Endothelial cell of umbilical vein (primary cell): ENCODE results near the gene DERL2. TPM values are rescaled to one million over a fixed set of nuclear protein-coding genes. Genes with fewer than 3 reads are reported as not detected.

Source experiments
- BruUV-seq: library from RNA; stranded (reverse); fragments of 400-500 nt; replicated peaks from 2 replicates; lab custom pipeline; 2021; lab: Mats Ljungman, UMichigan
- CTCF ChIA-PET: fragments of 300-600, 350-600 bp; sonication (Branson Sonifier 250); formaldehyde crosslinking; loops from one replicate; lab custom pipeline; 2021; ENCODE audit warnings: antibody characterized with exemption, inconsistent platforms; lab: Charles Lee
- POLR2A ChIA-PET: fragments of 300-600, 350-600 bp; sonication (Branson Sonifier 250); formaldehyde crosslinking; loops from one replicate; lab custom pipeline; 2021; ENCODE audit warnings: antibody characterized with exemption, inconsistent platforms; lab: Charles Lee
- DNase-seq: peaks from one replicate; pipeline ENCODE4 v3.0.0-alpha.2; 2011; ENCODE audit warnings: low read depth, low spot score
- FAIRE-seq: peaks from 2 replicates; lab custom pipeline; 2011; peaks lifted over from hg19 to GRCh38; lab: Jason Lieb, UNC
- H2AFZ ChIP-seq: 2 replicates; pipeline ENCODE4 v1.6.0; 2012; ENCODE audit warnings: low read depth, low read length, control low read depth, inconsistent platforms
- H3K27ac ChIP-seq: 2 replicates; pipeline ENCODE4 v1.5.1; 2011; ENCODE audit warnings: low read depth, mild to moderate bottlenecking, control low read depth, low read length, moderate library complexity; ENCODE audit not compliant: insufficient read depth
- H3K27me3 ChIP-seq, 2 experiments: 2 replicates each; pipeline versions ENCODE4 v1.6.0 to v1.6.1; 2011; ENCODE audit warnings: low read length in 2 of 2, mixed read lengths in 1 of 2; ENCODE audit not compliant: control insufficient read depth in 2 of 2, insufficient read depth in 2 of 2
- H3K36me3 ChIP-seq, 2 experiments: 2 replicates in 1 of 2; 3 replicates in 1 of 2; pipeline ENCODE4 v1.5.1; 2011; ENCODE audit warnings: low read length in 2 of 2, mild to moderate bottlenecking in 1 of 2, moderate library complexity in 1 of 2; ENCODE audit not compliant: control insufficient read depth in 2 of 2, insufficient read depth in 2 of 2; ENCODE audit errors: extremely low read depth in 1 of 2
- H3K4me1 ChIP-seq: 3 replicates; pipeline ENCODE4 v1.5.1; 2011; ENCODE audit warnings: mild to moderate bottlenecking, low read length; ENCODE audit not compliant: control insufficient read depth, insufficient read depth; ENCODE audit errors: extremely low read depth
- H3K4me2 ChIP-seq: 2 replicates; pipeline ENCODE4 v1.6.1; 2011; ENCODE audit warnings: low read length, control low read depth, mixed read lengths; ENCODE audit not compliant: insufficient read depth
- H3K4me3 ChIP-seq, 3 experiments: fragments of 200-600 bp in 1 of 3; sonication (generic), shearing (Covaris generic) in 1 of 3; replicated peaks in 1 of 3; 2 replicates each; pipeline ENCODE4 v1.5.1; 2011 to 2016; ENCODE audit warnings: control low read depth in 3 of 3, low read length in 3 of 3, mild to moderate bottlenecking in 2 of 3, inconsistent platforms in 1 of 3, low read depth in 1 of 3, moderate library complexity in 1 of 3; ENCODE audit not compliant: insufficient read depth in 1 of 3
- H3K79me2 ChIP-seq: 2 replicates; pipeline ENCODE4 v1.6.0; 2012; ENCODE audit warnings: low read length, inconsistent platforms; ENCODE audit not compliant: control insufficient read depth, insufficient read depth
- H3K9ac ChIP-seq: replicated peaks from 2 replicates; pipeline ENCODE3; 2011; ENCODE audit warnings: low read length, control low read depth; ENCODE audit not compliant: insufficient read depth; ENCODE audit errors: extremely low read depth
- H3K9me1 ChIP-seq: replicated peaks from 3 replicates; pipeline ENCODE4 v1.6.0; 2011; ENCODE audit warnings: mild to moderate bottlenecking, low read length; ENCODE audit not compliant: control insufficient read depth, insufficient read depth; ENCODE audit errors: extremely low read depth
- H3K9me3 ChIP-seq: replicated peaks from 2 replicates; pipeline ENCODE4 v1.5.1; 2012; ENCODE audit warnings: low read length, inconsistent platforms; ENCODE audit not compliant: control insufficient read depth, insufficient read depth
- H4K20me1 ChIP-seq: replicated peaks from 2 replicates; pipeline ENCODE3; 2011; ENCODE audit warnings: mild to moderate bottlenecking, low read length; ENCODE audit not compliant: control insufficient read depth, insufficient read depth; ENCODE audit errors: extremely low read depth
- CTCF ChIP-seq, 2 donors: IDR thresholded peaks; 1 replicate in 1 of 2; 2 replicates in 1 of 2; pipeline ENCODE4 v1.5.1; 2011; ENCODE audit warnings: low read length in 2 of 2, mild to moderate bottlenecking in 2 of 2, moderate library complexity in 2 of 2, control low read depth in 1 of 2, inconsistent platforms in 1 of 2, low read depth in 1 of 2; ENCODE audit not compliant: insufficient read depth in 1 of 2; ENCODE audit errors: extremely low read depth in 1 of 2
- EZH2 ChIP-seq: IDR thresholded peaks from 2 replicates; pipeline ENCODE4 v1.6.1; 2012; ENCODE audit warnings: borderline replicate concordance, low read depth, mild to moderate bottlenecking, moderate library complexity, low read length, inconsistent platforms; ENCODE audit not compliant: severe bottlenecking
- FOS ChIP-seq: IDR thresholded peaks from 2 replicates; pipeline ENCODE4 v1.6.1; 2011; ENCODE audit warnings: mild to moderate bottlenecking, low read length, moderate library complexity, borderline replicate concordance; ENCODE audit not compliant: insufficient read depth
- GATA2 ChIP-seq: IDR thresholded peaks from 2 replicates; pipeline ENCODE4 v1.7.0; 2011; ENCODE audit warnings: low read depth, mild to moderate bottlenecking, moderate library complexity, mixed read lengths, low read length; ENCODE audit not compliant: insufficient read length, insufficient read depth
- JUN ChIP-seq: IDR thresholded peaks from 2 replicates; pipeline ENCODE4 v1.6.1; 2011; ENCODE audit warnings: borderline replicate concordance, low read depth; ENCODE audit not compliant: insufficient read length, insufficient read depth
- MYC ChIP-seq: IDR thresholded peaks from one replicate; pipeline ENCODE4 v1.6.1; 2011; ENCODE audit warnings: mild to moderate bottlenecking, low read depth, low read length
- POLR2A ChIP-seq: IDR thresholded peaks from 2 replicates; pipeline ENCODE4 v1.6.1; 2012; ENCODE audit warnings: low read depth, mild to moderate bottlenecking, control low read depth, low read length
- POLR2AphosphoS5 ChIP-seq: IDR thresholded peaks from 2 replicates; pipeline ENCODE4 v1.6.1; 2012; ENCODE audit warnings: low read depth, mild to moderate bottlenecking, control low read depth, low read length, moderate library complexity; ENCODE audit not compliant: insufficient read depth
- dilution Hi-C: fragments of 300-500 bp; cut with MboI; formaldehyde crosslinking; loops from one replicate; pipeline ENCODE4 v1.15.0; 2019; ENCODE audit warnings: low sequenced_read_pairs; ENCODE audit not compliant: extremely low pct_ligation_motif_present
- intact Hi-C: fragments of 100-400 bp; cut with micrococcal nuclease; formaldehyde crosslinking; loops from one replicate; pipeline ENCODE4 v1.10.0; 2022
- polyA plus RNA-seq, 4 experiments: library from polyadenylated mRNA; depleted of rRNA in 3 of 4; stranded (reverse) in 3 of 4; unstranded in 1 of 4; fragments of >200 nt; gene quantifications; 2 replicates each; pipeline versions ENCODE4 v1.2.1 to v1.2.3, GENCODE V29; 2011 to 2012; ENCODE audit warnings: missing spikeins in 1 of 4
- total RNA-seq: library from RNA; stranded (reverse); gene quantifications from 2 replicates; pipeline ENCODE4 v1.2.3, GENCODE V29; 2021
- TF ChIP-seq, protein P1 (sequence below): IDR thresholded peaks from 2 replicates; pipeline ENCODE4 v1.6.1; 2011; ENCODE audit not compliant: insufficient read depth, insufficient read length

Gene DERL2
- total and polyA plus RNA-seq, 2 donors (not counting 3 experiments of a cell fraction or from before 2014, with no cell fraction given), result 84.5 to 117 TPM

DNA sequence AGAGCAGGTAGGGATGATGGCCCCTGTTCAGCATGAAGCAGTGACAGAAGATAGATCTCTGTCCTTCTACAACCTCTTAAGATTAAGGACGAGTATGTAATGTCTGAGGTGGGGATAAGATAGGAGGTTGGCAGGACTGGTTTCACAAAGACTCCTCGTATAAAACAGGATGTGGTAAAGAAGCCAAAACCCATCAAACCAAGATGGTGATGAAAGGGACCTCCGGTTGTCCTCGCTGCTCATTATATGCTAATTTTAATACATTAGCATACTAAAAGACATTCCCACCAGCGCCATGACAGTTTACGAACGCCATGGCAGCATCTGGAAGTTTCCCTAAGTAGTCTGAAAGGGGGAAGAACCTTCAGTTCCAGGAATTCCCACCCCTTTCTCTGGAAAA lies 27.6 kb upstream of the DERL2 start:
- no peak for DNase-seq
- H3K36me3 ChIP-seq, result peaks cover 2 to 13% of the 10 kb centered on the region in 2 experiments
- H3K4me1 ChIP-seq, result peaks cover 8% of the 10 kb centered on the region
- H3K27me3 ChIP-seq, result no peaks in the 10 kb centered on the region
- H3K9me1 ChIP-seq, result no peaks in the 10 kb centered on the region
- POLR2A ChIA-PET, result no interaction called here
- H4K20me1 ChIP-seq, result no peaks in the 10 kb centered on the region
- intact Hi-C loops (no loop called here), dilution Hi-C loops (no loop called here)
- no peak overlapping the region for H3K27ac ChIP-seq
- no peak overlapping the region for H3K4me2 ChIP-seq
- BruUV-seq, result no TSS peak
- H3K4me3 ChIP-seq, result no peak overlapping the region
- H3K79me2 ChIP-seq, result no peaks in the 10 kb centered on the region
- H3K9ac ChIP-seq, result no peak overlapping the region
- CTCF ChIA-PET, result no interaction called here
- no peak for FAIRE-seq
- TF ChIP-seq JUN (no peak), FOS (no peak), MYC (no peak), CTCF (IDR thresholded peaks at IDR 0.05; ENCODE audit: extremely low read depth in 1 of 2, insufficient read depth in 1 of 2, low read depth in 1 of 2, low read length in 2 of 2) (no peak), POLR2A (no peak), EZH2 (no peak), POLR2AphosphoS5 (no peak), GATA2 (no peak)
- TF ChIP-seq, protein P1, sequence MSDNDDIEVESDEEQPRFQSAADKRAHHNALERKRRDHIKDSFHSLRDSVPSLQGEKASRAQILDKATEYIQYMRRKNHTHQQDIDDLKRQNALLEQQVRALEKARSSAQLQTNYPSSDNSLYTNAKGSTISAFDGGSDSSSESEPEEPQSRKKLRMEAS, result no peak
- H3K9me3 ChIP-seq, result no peaks in the 10 kb centered on the region
- no peak overlapping the region for H2AFZ ChIP-seq
